Measurements from ENCODE around the gene ZBTB48.
A peak's percentile ranks its signal among the peaks of the same experiment; 100 is the strongest.

ZBTB48 gene

DNA sequence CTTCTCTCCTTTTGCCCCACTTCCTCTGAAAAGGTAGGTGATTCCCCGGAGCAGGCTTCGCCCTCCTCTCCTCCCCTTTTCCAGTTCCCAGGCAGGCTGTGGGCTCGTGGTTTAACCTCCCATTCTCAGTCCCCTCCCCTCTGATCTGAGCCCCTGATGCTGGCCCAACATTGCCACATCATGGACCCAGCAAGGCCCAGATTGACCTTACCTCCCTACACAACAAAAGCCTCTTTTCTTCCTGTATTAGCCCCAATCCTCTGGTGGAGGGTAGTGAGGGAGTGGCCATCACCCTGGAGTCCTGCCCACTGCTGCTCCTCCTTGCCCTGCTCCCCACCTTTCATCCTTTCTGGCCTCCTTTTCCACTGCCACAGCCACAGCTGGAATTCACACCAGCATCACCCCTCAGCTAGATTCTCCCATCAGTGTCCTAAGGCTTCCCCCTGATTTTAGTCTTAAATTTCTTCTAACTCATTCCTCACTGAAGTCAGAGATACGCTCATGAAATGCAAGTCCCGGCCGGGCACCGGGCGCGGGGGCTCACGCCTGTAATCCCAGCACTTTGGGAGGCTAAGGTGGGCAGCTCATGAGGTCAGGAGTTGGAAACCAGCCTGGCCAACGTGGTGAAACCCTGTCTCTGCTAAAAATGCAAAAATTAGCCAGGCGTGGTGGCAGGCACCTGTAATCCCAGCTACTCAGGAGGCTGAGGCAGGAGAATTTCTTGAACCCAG lies 7.0 kb upstream of the ZBTB48 start:
- DNase-seq = no peak

DNA sequence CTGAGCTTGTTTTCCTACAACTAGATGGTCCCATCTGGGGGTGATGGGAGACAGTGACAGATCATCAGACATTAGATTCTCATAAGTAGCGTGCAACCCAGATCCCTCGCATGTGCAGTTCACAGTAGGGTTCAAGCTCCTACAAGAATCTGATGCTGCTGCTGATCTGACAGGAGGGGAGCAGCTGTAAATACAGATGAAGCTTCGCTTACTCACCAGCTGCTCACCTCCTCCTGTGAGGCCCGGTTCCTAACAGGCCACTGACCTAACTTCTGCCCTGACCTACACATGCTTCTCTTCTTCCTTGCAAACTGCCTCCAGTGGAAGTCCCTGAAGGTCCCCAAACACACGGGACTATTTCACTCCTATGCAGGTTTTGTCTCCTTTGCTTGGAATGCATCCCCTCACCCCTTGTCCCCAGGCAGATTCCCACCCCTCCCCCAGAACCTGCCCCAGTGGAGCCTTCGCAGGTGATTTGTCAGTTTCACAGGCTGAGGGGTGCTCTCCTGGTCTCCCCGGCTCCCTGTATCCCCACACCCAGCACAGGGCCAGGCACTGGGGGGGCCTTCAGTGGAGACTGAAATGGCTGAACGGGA lies 5.7 kb upstream of the ZBTB48 start:
- DNase-seq = no peak

DNA sequence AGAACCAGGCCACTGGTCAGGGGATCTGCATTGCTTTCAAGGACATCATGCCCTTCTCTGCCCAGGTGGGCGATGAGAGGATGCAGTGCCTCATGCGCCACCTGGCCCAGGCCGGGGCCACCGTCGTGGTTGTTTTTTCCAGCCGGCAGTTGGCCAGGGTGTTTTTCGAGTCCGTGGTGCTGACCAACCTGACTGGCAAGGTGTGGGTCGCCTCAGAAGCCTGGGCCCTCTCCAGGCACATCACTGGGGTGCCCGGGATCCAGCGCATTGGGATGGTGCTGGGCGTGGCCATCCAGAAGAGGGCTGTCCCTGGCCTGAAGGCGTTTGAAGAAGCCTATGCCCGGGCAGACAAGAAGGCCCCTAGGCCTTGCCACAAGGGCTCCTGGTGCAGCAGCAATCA lies 5.0 kb upstream of the ZBTB48 start:
- DNase-seq = no peak

DNA sequence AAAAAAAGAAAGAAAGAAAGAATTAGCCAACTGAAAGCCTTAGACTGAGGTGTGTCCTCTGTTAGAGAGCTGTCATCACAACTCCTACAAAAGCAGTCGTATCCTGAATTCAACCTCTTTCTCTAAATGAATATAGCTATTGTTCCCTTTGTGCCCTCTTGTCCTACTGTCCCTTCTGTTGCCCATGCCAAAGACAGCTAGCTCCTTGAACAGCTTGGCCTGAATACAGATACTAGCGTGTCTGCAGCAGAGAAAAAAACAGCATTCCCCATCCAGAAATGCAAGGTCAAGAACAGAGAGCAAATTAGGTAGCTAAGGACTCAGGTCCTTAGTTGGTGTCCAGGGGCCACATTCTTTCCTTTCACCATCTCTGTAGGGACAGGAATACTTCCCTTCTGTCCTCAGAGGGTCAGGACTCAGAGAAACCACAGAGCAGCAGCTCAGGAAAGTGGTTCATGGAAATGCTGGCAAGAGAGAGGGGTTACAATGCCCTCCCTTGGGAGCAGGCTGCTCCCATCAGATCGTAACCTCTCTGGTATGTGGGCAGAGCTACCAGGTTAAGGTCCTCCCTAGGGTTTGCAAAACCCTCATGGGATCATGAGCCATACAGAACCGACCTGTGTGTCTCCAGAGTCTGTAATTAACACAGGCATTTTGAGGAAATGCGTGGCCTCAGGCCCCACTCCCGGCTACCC lies 1.8 kb upstream of the ZBTB48 start:
- DNase-seq = peak in 2 of 58 donors; percentile 40 to 53

- no peak for DNase-seq
Observed at GRCh38 chr1:6578624-6579373, 995 bp upstream of the ZBTB48 start.

GRCh38 chr1:6580119-6580592 lies 362 bp downstream of the ZBTB48 start:
- peak in 1 of 58 donors; percentile 12 for DNase-seq

- peak in 1 of 58 donors; percentile 21 for DNase-seq
Observed at GRCh38 chr1:6580593-6581409, 1.0 kb downstream of the ZBTB48 start.

DNA sequence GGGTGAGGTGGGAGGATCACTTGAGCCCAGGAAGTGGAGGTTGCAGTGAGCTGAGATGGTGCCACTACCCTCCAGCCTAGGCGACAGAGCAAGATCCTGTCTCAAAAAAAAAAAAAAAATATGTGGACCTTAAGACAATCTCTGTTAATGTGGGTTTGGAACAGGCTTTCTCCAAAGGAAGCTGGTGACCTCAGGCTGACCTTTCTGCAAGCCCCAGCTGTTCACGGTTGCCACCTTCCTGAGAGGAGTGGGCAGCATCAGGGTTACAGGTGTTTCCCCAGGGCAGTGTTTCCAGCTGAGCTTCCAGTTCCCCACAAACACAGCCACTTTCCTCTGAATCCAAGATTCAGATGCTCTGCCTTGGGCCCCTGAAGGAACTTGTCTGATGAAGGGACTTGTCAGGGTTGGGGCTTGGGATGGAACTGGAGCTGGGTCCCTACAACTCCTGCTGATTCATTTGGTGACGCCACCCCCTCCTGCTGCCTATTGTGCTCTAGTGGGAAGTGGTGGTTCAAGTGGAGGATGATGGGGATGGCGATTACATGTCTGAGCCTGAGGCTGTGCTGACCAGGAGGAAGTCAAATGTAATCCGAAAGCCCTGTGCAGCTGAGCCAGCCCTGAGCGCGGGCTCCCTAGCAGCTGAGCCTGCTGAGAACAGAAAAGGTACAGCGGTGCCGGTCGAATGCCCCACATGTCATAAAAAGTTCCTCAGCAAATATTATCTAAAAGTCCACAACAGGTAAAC lies 1.9 kb downstream of the ZBTB48 start:
- no peak for DNase-seq

DNA sequence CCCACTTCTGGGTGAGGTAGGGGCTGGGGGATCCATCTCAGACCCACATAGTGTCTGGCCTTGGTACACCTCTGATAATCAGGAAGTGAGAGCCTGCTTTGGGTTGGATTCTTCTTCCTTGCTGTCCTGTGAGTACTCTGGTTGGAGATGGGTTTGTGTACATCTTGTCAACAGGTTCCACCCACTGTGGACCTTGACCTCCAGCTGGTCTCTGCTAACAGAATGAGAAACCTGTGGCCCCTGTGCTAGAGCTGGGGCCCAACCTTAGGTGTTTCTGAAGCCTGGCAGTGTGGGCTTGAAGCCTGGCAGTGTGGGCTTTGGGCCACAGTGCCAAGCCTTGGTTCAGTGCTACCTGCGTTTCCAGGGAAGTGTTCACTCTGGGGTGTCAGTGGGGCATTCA lies 2.6 kb downstream of the ZBTB48 start:
- DNase-seq = no peak

DNA sequence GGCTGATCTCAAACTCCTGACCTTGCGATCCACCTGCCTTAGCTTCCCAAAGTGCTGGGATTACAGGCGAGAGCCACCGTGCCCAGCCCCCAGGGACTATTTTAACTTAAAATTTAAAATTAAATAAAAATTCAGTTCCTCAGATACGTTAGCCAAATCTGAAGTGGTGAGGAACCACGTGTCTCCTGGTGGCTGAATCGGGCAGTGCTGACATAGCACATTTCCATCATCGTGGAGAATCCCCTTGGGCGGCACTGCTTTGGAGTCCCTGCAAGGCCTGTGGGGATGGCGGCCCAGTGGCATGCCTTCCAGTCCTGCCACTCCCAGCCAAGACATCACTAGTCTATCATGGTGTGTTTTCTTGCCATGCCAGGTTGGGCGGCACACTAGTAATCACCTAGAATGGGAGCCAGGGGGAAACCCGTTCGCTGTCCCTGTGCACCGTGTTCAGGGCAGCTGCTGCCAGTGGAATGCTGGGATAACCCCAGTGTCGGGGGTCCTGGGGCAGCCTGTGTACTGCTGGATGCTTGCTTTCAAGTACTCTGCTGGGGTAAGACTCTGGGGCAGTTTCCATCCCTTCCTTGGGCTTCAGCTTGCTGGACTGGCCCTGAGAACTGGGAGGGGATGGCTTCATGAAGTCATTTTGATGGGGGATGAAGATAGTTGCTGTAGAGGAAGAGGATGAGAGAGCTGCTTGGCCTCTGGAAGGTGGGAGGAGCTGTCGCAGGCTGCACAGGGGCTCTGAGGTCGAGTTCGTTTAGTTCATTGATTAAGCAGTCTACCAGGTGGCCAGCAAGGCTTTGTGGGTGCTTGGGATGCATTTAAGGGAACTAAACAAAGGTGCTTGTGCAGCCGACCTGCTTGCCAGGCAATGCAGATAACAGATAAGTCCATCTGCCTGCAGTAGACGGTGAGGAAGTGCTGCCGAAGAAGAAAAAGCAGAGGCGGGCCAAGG lies 4.6 kb downstream of the ZBTB48 start:
- DNase-seq = no peak

DNA sequence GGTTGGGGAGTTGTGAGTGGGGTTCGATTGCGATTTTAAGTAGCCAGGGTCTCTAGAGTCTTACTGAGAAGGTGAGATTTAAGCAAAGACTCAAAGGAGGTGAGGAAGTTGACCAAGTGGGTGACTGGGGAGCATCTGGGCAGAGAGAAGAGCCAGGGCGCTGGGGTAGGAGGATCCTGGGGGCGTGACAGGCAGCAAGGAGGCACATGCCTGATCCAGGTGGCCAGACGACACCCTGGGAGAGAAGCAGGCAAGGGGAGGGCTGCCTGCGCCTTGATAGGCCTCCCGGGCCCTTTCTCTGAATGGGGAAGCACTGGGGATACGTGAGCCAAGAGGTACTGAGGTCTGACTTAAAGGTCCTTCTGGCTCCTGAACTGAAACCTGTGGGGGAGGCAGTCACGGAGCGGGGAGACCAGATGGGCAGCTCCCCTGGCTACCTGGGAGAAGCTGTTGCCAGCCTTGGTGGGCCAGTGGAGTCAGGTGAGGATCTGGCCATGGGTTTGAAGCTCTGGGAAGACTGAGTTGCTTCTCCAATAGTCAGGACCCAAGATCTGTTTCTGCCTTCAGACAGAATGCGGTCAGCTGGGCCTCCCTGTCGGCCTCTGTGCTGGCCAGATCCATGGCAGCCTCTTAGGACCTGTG lies 5.4 kb downstream of the ZBTB48 start:
- DNase-seq = no peak

- DNase-seq = no peak
Observed at GRCh38 chr1:6585841-6586240, 6.0 kb downstream of the ZBTB48 start.

DNA sequence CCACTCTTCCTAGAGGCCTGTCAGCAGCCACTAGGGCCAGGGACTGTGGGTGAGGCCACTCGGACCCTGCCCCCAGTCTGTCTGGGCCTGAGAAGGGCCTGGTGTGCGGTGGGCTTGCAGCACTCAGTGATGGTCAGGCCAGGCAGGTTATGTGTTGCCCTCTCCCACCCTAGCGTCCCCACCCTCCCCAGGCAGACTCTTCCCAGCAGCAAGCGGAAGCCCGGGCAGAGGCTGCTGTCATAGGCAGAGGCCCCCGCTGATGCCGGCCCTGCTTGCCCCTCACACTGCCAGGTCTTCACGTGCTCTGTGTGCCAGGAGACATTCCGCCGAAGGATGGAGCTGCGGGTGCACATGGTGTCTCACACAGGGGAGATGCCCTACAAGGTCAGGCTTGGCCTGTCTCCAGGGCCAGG lies 6.6 kb downstream of the ZBTB48 start:
- DNase-seq = no peak

- DNase-seq = peak in 56 of 58 donors; percentile 12 to 91 (median 72)
Observed at GRCh38 chr1:6587261-6588005, 7.6 kb downstream of the ZBTB48 start.

DNA sequence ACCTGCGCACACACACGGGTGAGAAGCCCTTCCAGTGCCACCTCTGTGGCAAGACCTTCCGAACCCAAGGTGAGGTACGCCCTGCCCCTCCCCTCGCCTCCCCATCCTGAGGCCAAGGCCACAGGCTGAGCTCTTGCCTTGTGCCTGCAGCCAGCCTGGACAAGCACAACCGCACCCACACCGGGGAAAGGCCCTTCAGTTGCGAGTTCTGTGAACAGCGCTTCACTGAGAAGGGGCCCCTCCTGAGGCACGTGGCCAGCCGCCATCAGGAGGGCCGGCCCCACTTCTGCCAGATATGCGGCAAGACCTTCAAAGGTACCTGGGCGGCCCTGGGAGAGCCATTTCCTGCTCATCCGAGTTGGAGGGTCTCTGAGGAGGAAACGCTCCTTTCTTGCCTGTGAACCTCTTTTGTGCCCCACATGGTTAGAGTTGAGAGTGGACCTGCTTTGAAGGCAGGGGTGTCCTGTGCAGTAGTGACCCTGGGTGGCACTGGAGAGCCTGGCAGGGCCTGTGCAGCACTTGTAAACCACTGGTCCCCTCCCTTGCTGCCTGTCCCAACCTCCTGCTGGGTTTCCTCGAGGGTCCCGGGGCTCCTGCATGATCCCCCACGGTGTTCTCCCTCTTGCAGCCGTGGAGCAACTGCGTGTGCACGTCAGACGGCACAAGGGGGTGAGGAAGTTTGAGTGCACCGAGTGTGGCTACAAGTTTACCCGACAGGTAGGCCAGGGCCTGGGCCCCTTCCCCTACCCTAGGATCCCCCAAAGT lies 8.5 kb downstream of the ZBTB48 start:
- no peak for DNase-seq

DNA sequence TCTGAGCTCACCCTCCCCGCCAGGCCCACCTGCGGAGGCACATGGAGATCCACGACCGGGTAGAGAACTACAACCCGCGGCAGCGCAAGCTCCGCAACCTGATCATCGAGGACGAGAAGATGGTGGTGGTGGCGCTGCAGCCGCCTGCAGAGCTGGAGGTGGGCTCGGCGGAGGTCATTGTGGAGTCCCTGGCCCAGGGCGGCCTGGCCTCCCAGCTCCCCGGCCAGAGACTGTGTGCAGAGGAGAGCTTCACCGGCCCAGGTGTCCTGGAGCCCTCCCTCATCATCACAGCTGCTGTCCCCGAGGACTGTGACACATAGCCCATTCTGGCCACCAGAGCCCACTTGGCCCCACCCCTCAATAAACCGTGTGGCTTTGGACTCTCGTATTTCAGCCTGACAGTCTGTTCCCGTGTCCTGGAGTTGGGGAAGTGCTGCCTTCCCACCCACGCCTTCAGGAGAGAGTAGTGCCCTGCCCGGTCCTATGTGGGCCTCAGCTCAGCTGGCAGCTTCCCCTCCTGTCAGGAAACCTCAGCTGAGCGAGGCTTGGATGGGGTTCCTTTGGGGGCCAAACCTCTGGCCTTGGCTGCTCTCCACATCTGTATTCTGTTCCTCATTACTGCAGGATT lies 9.2 kb downstream of the ZBTB48 start:
- DNase-seq = no peak

All from anterior cingulate cortex (tissue), 58 donors.